HTR-8/SVneo (cell line): ENCODE measurements around the gene HPSE2.
A peak's percentile ranks its signal among the peaks of the same experiment; 100 is the strongest.

Experiments used
- DNase-seq: peaks from one replicate; pipeline ENCODE4 v3.0.0; 2011; ENCODE audit warnings: low spot score, mixed read lengths; ENCODE audit not compliant: insufficient read length
- FAIRE-seq: peaks from 2 replicates; lab custom pipeline; 2011; peaks lifted over from hg19 to GRCh38; lab: Jason Lieb, UNC

HPSE2 gene

DNA sequence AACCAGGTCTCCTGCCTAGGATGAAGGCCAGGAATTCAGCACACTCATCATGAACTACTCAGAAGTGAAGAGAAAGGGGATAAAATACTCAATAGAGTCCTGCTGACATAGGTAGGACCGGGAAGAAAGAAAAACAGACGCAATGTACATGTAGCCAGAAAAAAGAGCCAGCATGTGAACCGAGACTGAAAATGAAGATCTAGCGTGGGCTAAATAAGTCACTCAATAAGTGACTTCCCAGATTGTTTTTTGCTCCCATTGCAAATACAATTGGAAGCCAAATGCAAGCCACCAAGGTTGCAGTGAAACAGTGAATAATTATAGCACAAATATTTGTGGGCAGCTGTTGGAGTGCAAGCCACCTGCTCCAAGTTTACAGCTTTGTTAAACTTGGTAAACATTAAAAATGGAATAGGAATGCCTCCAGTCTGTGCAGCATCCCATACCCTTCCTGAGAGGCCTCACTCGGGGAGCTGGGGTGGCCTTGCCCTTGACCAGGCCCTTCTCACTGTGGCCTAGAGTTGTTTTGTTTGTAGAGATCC is 754.2 kb downstream of the HPSE2 start:
- FAIRE-seq (no peak), DNase-seq (no peak)

DNA sequence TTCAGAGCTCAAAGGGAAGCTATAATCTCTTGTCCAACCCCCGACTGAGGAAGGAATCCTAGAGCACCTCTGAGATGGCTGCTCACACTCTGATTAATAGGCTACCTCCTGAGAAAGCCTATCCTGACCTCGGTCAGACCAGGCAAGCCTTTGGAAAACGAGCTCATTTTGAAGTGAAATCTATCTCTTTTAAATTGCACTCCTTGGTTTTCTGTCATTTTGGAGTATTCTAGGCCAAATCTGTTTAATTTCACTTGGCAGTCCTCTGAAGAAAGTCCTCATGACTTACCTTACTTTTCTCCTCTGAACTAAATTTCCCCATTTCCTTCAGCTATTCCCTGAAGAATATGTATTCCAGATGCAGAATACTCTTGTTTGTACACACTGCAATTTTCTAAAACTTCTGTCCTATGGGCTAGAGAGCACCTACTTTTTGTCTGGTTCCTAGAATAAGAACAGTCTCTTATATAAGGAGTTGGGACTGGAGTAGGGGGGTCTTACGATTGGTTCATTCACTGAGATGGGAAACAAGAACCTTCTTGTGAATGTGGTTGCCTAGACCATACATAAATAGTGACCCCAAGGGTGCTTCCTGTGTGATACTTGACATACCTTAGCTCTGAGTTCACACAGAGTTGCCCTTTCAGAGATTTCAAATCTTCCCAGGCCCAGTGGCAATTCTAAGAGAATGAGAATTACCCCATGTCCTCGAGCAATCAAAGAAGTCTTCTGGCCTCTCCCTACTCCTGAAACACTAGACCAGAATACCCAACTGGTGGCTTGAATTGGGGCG is 757.0 kb downstream of the HPSE2 start:
- DNase-seq = no peak
- FAIRE-seq = no peak

GRCh38 chr10:98477861-98478260 is 757.8 kb downstream of the HPSE2 start:
- FAIRE-seq (no peak), DNase-seq (no peak)

DNA sequence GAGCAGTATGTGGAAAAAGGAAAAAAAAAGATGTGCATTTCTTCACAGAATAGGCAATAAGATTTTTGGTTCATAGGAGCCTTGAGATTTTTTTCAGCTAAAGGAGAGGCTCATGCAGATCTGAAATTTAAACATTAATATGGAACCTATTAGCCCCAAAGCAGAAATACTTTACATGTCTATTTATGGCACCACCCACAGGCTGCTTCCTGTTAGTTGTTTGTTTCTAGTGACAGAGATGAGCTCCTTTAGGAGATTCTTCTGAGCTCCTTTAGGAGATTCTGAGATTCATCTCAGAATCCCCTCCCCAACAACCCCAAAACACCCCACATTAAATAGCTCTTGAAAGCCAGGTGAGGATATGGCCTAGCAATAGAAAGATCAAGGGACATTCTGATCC is 761.0 kb downstream of the HPSE2 start:
- no peak for FAIRE-seq
- no peak for DNase-seq

DNA sequence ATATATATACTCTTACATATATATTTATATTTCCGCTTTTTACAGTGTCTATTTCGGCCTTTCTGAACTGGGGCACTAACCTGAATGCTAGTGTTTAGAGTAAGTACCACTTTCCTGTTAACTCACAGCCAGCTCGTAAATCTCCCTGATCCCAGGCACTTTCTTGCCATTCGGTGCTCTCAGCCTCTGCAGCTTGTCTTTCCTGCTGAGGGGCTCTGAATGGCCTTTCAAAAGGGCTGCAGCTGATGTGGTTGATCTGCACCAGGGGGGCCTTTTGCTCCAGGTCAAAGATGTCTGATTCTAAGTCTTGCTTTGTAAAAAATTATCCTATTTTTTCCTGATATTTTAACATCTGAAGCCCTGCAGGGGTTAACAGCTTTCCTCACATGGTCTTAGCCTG is 763.5 kb downstream of the HPSE2 start:
- FAIRE-seq (no peak), DNase-seq (no peak)

- DNase-seq (no peak), FAIRE-seq (no peak)
Observed at GRCh38 chr10:98470850-98471249, 764.8 kb downstream of the HPSE2 start.

GRCh38 chr10:98469001-98469931 is 766.4 kb downstream of the HPSE2 start:
- no peak for DNase-seq
- FAIRE-seq = no peak

DNA sequence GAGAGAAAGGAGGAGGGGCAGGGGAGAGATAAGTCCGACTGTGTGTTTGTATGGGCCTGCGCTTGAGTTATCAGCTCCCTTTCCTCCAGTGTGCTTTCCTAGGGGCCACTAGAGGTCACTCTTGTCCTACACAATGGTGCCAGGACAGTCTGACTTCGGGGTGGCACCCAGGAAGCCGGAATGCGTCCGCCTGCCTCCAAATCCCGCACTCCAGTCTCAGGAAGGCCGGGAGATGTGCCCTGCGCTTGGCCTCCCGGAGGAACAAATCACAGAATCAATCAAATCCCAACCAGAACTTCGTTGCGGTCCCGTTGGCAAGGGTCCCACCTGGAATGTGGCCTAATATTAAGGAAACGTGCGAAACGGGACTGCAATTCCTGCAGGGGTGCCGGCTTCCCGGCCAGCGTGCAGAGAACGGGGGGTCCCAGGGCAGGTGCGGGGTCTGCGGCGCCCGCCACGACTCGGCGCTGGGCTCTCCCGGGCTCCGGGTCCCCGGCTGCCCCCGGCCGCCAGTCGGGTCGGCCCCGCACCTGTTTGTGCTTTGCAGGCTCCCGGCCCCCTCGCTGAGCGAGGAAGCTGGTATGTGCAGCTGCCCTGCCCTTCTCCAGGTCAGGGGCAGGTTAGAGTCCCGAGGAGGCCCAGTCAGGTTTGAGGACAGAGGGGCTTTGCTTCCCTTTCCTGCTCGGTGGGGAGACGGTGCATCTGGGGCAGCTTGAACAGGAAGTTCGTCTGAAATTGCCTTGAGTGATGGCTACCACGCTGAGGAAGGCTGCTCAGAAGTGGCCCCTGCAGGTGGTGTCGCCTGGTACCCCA is 767.9 kb downstream of the HPSE2 start:
- DNase-seq (peak; percentile 90), FAIRE-seq (peak; percentile 58)

DNA sequence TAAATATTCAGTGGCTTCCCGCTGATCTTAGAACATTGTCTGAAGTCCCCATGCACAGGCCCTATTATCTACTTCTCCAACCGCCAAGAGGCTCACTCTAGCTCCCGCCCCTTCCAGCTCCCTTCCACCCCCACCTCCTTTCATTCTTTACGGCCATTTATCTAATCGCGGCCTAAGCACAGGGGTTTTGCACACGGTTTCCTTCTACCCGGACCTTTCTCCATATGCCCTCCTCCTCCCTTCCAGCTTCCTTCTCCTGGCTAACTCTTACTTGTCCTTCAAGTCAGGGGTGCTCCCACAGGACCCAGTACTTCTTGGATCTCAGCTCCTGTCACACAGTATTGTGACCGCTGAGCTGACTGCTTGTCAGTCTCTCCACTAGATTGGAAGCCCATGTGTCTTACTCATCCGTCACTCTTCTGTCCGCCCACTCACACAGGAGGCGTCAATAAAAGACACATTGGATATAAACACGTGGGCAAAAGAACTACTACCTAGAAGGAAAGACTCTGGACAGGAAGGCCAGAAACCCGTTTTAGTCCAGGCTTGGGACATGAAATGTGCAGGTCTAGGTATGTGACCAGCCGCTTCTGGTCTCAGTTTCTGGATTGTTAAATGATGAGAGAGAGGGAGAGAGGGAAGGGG is 768.7 kb downstream of the HPSE2 start:
- FAIRE-seq (no peak), DNase-seq (no peak)

DNA sequence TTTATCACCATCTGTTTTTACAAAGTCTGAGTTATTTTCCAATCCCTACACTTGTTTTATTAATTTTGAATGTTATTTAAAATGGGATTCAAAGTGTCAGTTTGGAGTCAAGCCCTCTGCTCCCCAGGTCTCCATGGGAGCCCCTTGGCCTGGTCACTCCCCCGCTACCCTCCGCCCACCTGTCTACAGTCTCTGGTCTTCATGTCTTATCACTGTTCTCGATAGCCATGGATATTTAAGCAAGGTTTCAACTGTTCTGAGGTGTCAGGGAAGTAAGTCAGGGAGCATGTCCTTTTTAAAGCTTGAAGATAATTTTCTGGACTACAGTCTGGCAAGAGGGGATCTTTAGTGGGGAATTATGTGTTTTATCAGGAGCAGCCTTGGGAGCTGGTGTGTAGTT is 769.8 kb downstream of the HPSE2 start:
- no peak for FAIRE-seq
- DNase-seq = no peak

DNA sequence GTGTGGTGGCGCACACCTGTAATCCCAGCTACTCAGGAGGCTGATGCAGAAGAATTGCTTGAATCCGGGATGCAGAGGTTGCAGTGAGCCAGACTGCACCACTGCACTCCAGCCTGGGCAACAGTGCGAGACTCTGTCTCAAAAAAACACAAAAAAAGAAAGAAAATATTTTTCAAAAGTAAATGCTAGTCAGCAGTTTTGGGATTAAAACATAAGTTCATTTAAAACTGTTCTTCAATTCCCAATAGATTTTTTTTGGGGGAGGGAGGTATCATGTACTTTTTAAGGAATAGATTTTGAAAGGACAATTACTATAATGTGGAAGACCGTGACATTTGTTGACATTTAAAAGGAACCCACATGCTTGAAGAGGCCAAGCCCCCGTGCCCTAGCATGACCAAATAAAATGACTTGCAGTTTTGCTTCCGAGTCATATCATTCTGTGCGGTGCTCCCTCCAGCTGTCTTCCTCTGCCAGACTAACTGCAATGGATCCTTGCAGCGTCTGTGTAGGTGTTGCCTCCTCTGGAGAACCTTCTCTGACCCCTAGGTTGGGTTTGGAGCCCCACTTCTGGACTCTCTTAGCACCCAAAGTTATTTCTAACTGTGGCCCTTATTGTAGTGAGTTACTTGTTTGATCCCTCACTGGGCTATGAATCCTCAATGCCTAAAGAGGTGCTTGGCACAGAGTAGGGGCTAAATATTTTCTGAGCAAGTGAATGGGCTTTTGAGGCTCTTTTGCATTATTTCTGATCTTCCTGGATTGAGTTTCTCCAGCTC is 771.5 kb downstream of the HPSE2 start:
- no peak for FAIRE-seq

GRCh38 chr10:98463016-98463415 is 772.6 kb downstream of the HPSE2 start:
- FAIRE-seq = no peak
- DNase-seq = no peak

More for the DNA sequence above, 771.5 kb downstream of the HPSE2 start:
- DNase-seq = no peak

- DNase-seq (no peak), FAIRE-seq (no peak)
Observed at GRCh38 chr10:98461500-98461842, 774.2 kb downstream of the HPSE2 start.

GRCh38 chr10:98460837-98461499 is 774.7 kb downstream of the HPSE2 start:
- DNase-seq (peak; percentile 80), FAIRE-seq (peak; percentile 84)

DNA sequence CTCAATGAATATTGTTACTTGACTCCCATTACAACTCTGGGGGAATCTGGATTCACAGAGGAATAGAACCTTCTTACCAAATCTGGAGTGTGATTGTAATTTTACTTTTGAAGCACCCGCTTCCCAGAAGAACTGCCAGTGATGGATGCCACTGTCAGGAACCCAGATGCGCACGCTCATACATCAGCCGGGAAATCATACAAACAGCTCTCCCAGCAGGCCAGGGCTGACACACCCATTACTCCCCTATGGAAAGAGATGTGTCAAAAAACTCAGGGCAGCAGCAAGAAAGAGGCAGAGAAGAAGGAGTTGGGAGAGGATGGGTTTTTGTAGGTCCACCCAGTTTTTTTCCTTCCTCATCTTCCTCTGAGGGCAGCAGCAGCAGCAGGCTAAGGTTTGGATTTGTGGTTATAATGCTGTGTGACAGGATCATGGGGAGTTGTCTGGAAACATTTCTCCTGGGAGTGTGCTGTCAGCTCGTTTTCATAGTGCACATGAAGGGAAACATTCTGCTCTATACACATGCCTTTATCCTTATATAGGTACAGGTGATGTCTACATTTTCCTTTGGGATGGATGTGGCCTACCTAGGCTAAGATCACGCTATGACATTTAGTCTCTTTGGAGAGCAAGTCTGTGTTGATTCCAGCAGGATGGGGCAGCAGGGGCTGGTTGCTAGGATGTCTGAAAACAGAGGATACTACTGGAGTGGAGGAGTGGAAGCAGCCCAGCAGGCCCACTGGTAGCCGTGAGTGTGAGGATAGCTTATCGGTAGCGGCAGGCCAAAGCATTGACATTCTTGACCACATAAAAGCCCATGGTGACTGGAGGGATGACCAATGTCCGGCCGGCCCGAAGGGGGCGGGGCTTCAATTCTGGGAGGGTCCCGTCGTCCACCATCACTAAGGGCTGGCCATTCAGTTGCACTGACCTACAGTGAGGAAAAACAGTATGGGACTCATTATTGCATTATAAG is 776.6 kb downstream of the HPSE2 start:
- DNase-seq (no peak), FAIRE-seq (no peak)

DNA sequence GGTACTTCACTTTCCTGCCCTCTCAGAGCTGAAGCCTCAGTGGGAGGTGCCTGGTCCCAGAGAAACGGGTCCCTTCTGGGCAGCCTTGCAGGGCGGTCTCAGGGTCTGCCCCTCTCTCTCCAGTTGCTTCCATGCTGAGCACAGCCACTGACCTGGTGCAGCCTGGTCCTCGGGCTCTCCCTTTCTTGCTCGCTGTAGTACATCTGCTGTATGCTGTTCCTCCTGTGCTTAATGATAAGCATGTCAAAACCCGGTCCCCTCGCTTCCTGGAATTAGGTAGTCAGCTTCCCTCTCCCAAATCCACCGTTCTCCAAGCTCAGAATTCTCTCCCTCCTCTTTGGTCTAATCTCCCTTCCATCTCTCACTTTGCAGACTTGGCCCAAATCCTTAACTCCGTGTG is 777.9 kb downstream of the HPSE2 start:
- no peak for DNase-seq
- FAIRE-seq = no peak

- DNase-seq = no peak
- FAIRE-seq = no peak
Observed at GRCh38 chr10:98456686-98457482, 778.8 kb downstream of the HPSE2 start.
